HepG2 (cell line): ENCODE results near the gene RPS6KA5. TPM values are rescaled to one million over a fixed set of nuclear protein-coding genes. Genes with fewer than 3 reads are reported as not detected.

Source experiments
- ATAC-seq: fragments of 200-7000 bp; cut with Tn5 transposase; 3 replicates; pipeline ENCODE4 v1.9.1; 2020; ENCODE audit warnings: mild to moderate bottlenecking, moderate library complexity
- BruUV-seq: library from RNA; stranded (reverse); fragments of 400-500 nt; replicated peaks from 2 replicates; lab custom pipeline; 2021; lab: Mats Ljungman, UMichigan
- CTCF ChIA-PET: fragments of 300-600 bp; formaldehyde crosslinking; extraction: SDS; loops from one replicate; lab custom pipeline; 2021; ENCODE audit warnings: low total read pairs, inconsistent platforms, low intra/inter-chr PET ratio; lab: Yijun Ruan, JAX
- POLR2A ChIA-PET: fragments of 350-600 bp; sonication (Branson Sonifier 250); formaldehyde crosslinking; loops from one replicate; lab custom pipeline; 2020; ENCODE audit warnings: antibody characterized with exemption, inconsistent platforms; lab: Yijun Ruan, JAX
- DNase-seq: peaks from one replicate; pipeline ENCODE4 v3.0.0-alpha.2; 2015; ENCODE audit warnings: low spot score
- FAIRE-seq: peaks from 3 replicates; lab custom pipeline; 2011; peaks lifted over from hg19 to GRCh38; lab: Jason Lieb, UNC
- H2AFZ ChIP-seq: one replicate; pipeline ENCODE4 v1.6.1; 2011; ENCODE audit warnings: low read length, inconsistent platforms
- H3K27ac ChIP-seq: fragments of 300-600 bp; 3 replicates; pipeline ENCODE4 v1.8.0; 2011; ENCODE audit warnings: mixed run types, mild to moderate bottlenecking, mixed read lengths, low read length, inconsistent platforms; ENCODE audit not compliant: insufficient read depth; ENCODE audit errors: extremely low read length
- H3K27me3 ChIP-seq, 2 experiments: fragments of 200-600 bp in 1 of 2; 2 replicates in 1 of 2; 3 replicates in 1 of 2; pipeline versions ENCODE4 v1.6.0 to v1.8.0; 2011; ENCODE audit warnings: low read length in 2 of 2, mild to moderate bottlenecking in 2 of 2, moderate library complexity in 2 of 2, inconsistent platforms in 1 of 2; ENCODE audit not compliant: insufficient read depth in 2 of 2, control insufficient read depth in 1 of 2
- H3K36me3 ChIP-seq, 2 experiments: fragments of 200-600 bp in 1 of 2; replicated peaks in 1 of 2; 2 replicates in 1 of 2; 3 replicates in 1 of 2; pipeline versions ENCODE4 v1.5.1 to v1.8.0; 2011; ENCODE audit warnings: low read length in 2 of 2, inconsistent platforms in 1 of 2; ENCODE audit not compliant: insufficient read depth in 2 of 2, control insufficient read depth in 1 of 2
- H3K4me1 ChIP-seq: 2 replicates; pipeline ENCODE4 v1.5.1; 2012; ENCODE audit warnings: low read length, inconsistent platforms; ENCODE audit not compliant: insufficient read depth
- H3K4me2 ChIP-seq: 2 replicates; pipeline ENCODE4 v1.6.0; 2011; ENCODE audit warnings: low read depth, low read length, inconsistent platforms
- H3K4me3 ChIP-seq, 3 experiments: fragments of 200-600 bp in 1 of 3; sonication (generic), shearing (Covaris generic) in 1 of 3; replicated peaks in 1 of 3; 2 replicates each; pipeline ENCODE4 v1.5.1; 2011 to 2016; ENCODE audit warnings: low read length in 3 of 3, inconsistent platforms in 2 of 3, low read depth in 2 of 3, mild to moderate bottlenecking in 2 of 3, control low read depth in 1 of 3, mixed read lengths in 1 of 3; ENCODE audit not compliant: insufficient read depth in 1 of 3
- H3K79me2 ChIP-seq: one replicate; pipeline ENCODE4 v1.6.1; 2011; ENCODE audit warnings: low read length, inconsistent platforms; ENCODE audit not compliant: insufficient read depth
- H3K9ac ChIP-seq: 2 replicates; pipeline ENCODE4 v1.6.0; 2011; ENCODE audit warnings: mild to moderate bottlenecking, low read depth, low read length, inconsistent platforms; ENCODE audit not compliant: insufficient read depth
- H3K9me3 ChIP-seq: 2 replicates; pipeline ENCODE4 v1.5.1; 2012; ENCODE audit warnings: mild to moderate bottlenecking, low read length
- H4K20me1 ChIP-seq: 2 replicates; pipeline ENCODE4 v1.6.0; 2011; ENCODE audit warnings: inconsistent platforms, mild to moderate bottlenecking, low read length, moderate library complexity; ENCODE audit not compliant: insufficient read depth
- AGO1 ChIP-seq: fragments of 200-400 bp; formaldehyde crosslinking; IDR thresholded peaks from 2 replicates; pipeline ENCODE4 v1.6.1; 2017; ENCODE audit warnings: mild to moderate bottlenecking, low read depth, low read length, moderate library complexity; ENCODE audit not compliant: poor library complexity, severe bottlenecking
- GATAD2A ChIP-seq: IDR thresholded peaks from 2 replicates; pipeline ENCODE4 v1.6.1; 2016
- MAFF ChIP-seq: IDR thresholded peaks from 2 replicates; pipeline ENCODE4 v1.6.1; 2011; ENCODE audit warnings: low read depth, low read length, improper control_type of control experiment
- MAFK ChIP-seq, 2 experiments: IDR thresholded peaks in 1 of 2; conservative IDR thresholded peaks in 1 of 2; 2 replicates each; pipeline ENCODE4 v1.6.1; 2011; ENCODE audit warnings: improper control_type of control experiment in 2 of 2, low read length in 2 of 2
- NFE2L2 ChIP-seq: fragments of 150-350 bp; IDR thresholded peaks from 2 replicates; pipeline ENCODE4 v1.6.1; 2014; ENCODE audit warnings: low read length
- WGBS: methylation state at CpG from one replicate; pipeline ENCODE4 v1.1.6; 2017; ENCODE audit warnings: low lambda C conversion rate; 5-methylcytosine and 5-hydroxymethylcytosine counted together
- in situ Hi-C: cut with HindIII; loops from 2 replicates; pipeline ENCODE4 v1.10.0; 2017; ENCODE audit warnings: low pct_unique_long_range_greater_than_20kb; ENCODE audit not compliant: extremely low pct_ligation_motif_present
- intact Hi-C: fragments of 100-400 bp; cut with micrococcal nuclease; formaldehyde crosslinking; loops from one replicate; pipeline ENCODE4 v1.10.0; 2022; ENCODE audit not compliant: unreplicated experiment
- polyA plus RNA-seq, 8 experiments: library from polyadenylated mRNA; depleted of rRNA in 3 of 8; stranded (reverse) in 7 of 8; unstranded in 1 of 8; fragments of >200 nt; fragmentation: Illumina TruSeq in 4 of 8; extraction: Trizol in 4 of 8; gene quantifications; 2 replicates each; pipeline versions ENCODE4 v1.2.1 to v1.2.3, GENCODE V29; 2011 to 2016; ENCODE audit warnings: low read depth in 4 of 8, missing spikeins in 1 of 8, mixed read lengths in 1 of 8; ENCODE audit not compliant: insufficient read depth in 1 of 8
- total RNA-seq, 5 experiments: library from RNA; depleted of rRNA; stranded (reverse); fragments of >200 nt; fragmentation: Illumina TruSeq; extraction: Trizol; gene quantifications; 2 replicates each; pipeline ENCODE4 v1.2.3, GENCODE V29; 2016; ENCODE audit warnings: low read depth in 1 of 5

RPS6KA5 gene
- total and polyA plus RNA-seq, 2 of the 13 experiments (the other 11 are each of a cell fraction or from before 2014, with no cell fraction given) = 0.50 to 0.58 TPM

GRCh38 chr14:91031666-91032065 lies 28.8 kb downstream of the RPS6KA5 start:
- DNase-seq = no peak
- ChIA-PET CTCF (no interaction called here), POLR2A (no interaction called here)
- in situ Hi-C loops = no loop called here
- Histone ChIP-seq H3K9ac (no peak overlapping the region), H3K9me3 (no peaks in the 10 kb centered on the region), H3K79me2 (no peaks in the 10 kb centered on the region), H3K4me3 (no peak overlapping the region), H2AFZ (no peak overlapping the region), H3K4me1 (no peaks in the 10 kb centered on the region), H4K20me1 (no peaks in the 10 kb centered on the region), H3K36me3 (no peaks in the 10 kb centered on the region), H3K4me2 (no peak overlapping the region), H3K27ac (no peak overlapping the region), H3K27me3 (no peaks in the 10 kb centered on the region)
- FAIRE-seq = no peak
- BruUV-seq = no TSS peak
- intact Hi-C loops = no loop called here
- 72% methylated on average over 4 of the region's 4 CpGs for WGBS
- no peak for ATAC-seq
- peak; percentile 43 to 74; a peak in 3 of 4 replicates for TF ChIP-seq MAFK (conservative IDR thresholded peaks at IDR 0.05 in 1 of 2, IDR thresholded peaks at IDR 0.05 in 1 of 2; ENCODE audit: low read length in 2 of 2)
- TF ChIP-seq MAFF = peak; percentile 42; the same call in 1 of the 2 replicates
- no peak for TF ChIP-seq AGO1

DNA sequence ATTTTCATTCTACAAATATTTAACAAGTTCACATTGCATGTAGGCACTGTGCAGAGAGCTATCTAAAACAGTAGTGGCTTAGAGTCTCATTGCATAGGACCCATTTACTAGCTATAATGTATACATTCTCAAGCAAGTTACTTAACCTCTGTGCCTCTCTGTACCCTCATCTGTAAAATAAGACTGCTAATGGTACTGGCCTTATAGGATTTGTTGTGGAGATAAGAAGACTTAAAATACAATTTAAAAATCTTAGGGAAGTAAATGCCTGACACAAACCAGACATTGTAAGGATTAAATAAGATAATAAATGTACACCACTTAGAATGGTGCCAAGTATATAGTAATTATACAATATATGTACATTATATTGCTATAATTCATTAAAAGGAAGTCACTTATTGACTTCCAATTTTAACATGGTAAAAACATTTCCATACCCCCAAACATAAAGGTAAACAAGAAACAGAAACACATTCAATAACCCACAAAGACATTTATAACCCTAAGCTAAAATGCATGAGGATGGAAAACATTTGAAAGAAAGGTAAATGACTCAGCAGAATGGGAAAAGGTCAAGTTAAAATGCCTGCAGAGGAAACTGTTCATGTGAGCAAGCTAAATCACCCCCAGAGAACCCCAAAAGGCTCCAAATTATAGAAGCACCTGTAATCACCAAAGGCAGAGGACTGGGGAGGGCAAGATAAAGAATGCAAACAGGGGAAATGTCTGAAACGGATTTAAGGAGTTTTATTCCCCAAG lies 30.8 kb downstream of the RPS6KA5 start:
- no peak for FAIRE-seq
- 5% methylated on average over 1 of the region's 1 CpG for WGBS
- no peaks in the 10 kb centered on the region for H3K79me2 ChIP-seq
- in situ Hi-C loops (no loop called here), intact Hi-C loops (no loop called here)
- no peak overlapping the region for H2AFZ ChIP-seq
- no peak overlapping the region for H3K27ac ChIP-seq
- H3K4me2 ChIP-seq = no peak overlapping the region
- H4K20me1 ChIP-seq = no peaks in the 10 kb centered on the region
- ChIA-PET CTCF (no interaction called here), POLR2A (no interaction called here)
- no peak overlapping the region for H3K9ac ChIP-seq
- H3K4me3 ChIP-seq = no peak overlapping the region
- no peaks in the 10 kb centered on the region for H3K9me3 ChIP-seq
- BruUV-seq = no TSS peak
- no peak for DNase-seq
- H3K36me3 ChIP-seq = no peaks in the 10 kb centered on the region
- ATAC-seq = no peak
- TF ChIP-seq NFE2L2 (peak; percentile 61; the same call in 1 of the 2 replicates), MAFK (conservative IDR thresholded peaks at IDR 0.05 in 1 of 2, IDR thresholded peaks at IDR 0.05 in 1 of 2; ENCODE audit: low read length in 2 of 2) (peak in 1 of 2 experiments; percentile 28; a peak in 1 of 4 replicates), GATAD2A (CRISPR knock-in tag) (no peak), MAFF (0 out of 2 replicates have a peak, but pooled peaks have one; percentile 12)
- H3K27me3 ChIP-seq = no peaks in the 10 kb centered on the region
- H3K4me1 ChIP-seq = no peaks in the 10 kb centered on the region
